Measurements from ENCODE around the gene CIAO2A.

DNA sequence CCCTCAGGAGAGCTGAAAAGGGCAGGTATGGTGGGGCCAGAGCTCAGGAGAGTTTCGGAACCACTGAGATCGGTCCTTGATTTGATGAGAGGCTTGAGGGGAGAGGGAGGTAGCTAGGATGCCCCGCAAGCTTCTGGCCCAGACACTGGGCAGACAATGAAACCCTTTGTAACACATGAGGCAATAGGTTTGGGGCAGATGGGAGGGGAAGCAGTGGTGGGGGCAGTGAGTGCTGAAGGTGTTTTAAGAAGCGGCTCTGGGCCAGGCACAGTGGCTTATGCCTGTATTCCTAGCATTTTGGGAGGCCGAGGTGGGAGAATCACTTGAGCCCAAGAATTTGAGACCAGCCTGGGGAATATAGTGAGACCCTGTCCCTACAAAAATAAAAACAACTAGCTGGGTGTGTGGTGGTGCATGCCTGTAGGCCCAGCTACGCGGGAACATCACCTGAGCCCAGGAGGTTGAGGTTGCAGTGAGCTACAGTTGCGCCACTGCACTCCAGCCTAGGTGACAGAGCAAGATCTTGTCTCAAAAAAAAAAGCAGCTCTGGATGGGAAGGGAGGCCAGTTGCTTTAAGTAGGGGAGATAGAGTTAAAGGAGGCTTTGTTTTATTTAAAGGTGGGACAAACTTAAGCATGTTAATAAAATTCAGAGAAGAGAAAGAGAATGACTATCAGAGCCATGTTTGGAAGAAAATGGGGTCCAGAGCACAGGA lies 48.3 kb upstream of the CIAO2A start:
- TF ChIP-seq, protein P1, sequence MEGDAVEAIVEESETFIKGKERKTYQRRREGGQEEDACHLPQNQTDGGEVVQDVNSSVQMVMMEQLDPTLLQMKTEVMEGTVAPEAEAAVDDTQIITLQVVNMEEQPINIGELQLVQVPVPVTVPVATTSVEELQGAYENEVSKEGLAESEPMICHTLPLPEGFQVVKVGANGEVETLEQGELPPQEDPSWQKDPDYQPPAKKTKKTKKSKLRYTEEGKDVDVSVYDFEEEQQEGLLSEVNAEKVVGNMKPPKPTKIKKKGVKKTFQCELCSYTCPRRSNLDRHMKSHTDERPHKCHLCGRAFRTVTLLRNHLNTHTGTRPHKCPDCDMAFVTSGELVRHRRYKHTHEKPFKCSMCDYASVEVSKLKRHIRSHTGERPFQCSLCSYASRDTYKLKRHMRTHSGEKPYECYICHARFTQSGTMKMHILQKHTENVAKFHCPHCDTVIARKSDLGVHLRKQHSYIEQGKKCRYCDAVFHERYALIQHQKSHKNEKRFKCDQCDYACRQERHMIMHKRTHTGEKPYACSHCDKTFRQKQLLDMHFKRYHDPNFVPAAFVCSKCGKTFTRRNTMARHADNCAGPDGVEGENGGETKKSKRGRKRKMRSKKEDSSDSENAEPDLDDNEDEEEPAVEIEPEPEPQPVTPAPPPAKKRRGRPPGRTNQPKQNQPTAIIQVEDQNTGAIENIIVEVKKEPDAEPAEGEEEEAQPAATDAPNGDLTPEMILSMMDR (IDR thresholded peaks at IDR 0.05; ENCODE audit: insufficient read depth, low read length), result no peak
- TF ChIP-seq GABPA (IDR thresholded peaks at IDR 0.05; ENCODE audit: low read depth) (no peak), POLR2AphosphoS5 (IDR thresholded peaks at IDR 0.05; ENCODE audit: low read depth) (0 out of 2 replicates have a peak, but pooled peaks have one; percentile 8)
- TF ChIP-seq, protein P2, sequence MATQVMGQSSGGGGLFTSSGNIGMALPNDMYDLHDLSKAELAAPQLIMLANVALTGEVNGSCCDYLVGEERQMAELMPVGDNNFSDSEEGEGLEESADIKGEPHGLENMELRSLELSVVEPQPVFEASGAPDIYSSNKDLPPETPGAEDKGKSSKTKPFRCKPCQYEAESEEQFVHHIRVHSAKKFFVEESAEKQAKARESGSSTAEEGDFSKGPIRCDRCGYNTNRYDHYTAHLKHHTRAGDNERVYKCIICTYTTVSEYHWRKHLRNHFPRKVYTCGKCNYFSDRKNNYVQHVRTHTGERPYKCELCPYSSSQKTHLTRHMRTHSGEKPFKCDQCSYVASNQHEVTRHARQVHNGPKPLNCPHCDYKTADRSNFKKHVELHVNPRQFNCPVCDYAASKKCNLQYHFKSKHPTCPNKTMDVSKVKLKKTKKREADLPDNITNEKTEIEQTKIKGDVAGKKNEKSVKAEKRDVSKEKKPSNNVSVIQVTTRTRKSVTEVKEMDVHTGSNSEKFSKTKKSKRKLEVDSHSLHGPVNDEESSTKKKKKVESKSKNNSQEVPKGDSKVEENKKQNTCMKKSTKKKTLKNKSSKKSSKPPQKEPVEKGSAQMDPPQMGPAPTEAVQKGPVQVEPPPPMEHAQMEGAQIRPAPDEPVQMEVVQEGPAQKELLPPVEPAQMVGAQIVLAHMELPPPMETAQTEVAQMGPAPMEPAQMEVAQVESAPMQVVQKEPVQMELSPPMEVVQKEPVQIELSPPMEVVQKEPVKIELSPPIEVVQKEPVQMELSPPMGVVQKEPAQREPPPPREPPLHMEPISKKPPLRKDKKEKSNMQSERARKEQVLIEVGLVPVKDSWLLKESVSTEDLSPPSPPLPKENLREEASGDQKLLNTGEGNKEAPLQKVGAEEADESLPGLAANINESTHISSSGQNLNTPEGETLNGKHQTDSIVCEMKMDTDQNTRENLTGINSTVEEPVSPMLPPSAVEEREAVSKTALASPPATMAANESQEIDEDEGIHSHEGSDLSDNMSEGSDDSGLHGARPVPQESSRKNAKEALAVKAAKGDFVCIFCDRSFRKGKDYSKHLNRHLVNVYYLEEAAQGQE (IDR thresholded peaks at IDR 0.05; ENCODE audit: insufficient replicate concordance, low read depth), result no peak
